Epidermal melanocyte (primary cell): Measurements from ENCODE around the gene GOSR1.
"Not testable (repeated sequence)": the region's sequence is repeated elsewhere in the genome, so short reads cannot be mapped to it uniquely, and the experiment has no call there.

Source experiments
- DNase-seq: peaks from one replicate; pipeline ENCODE4 v3.0.0; 2011; ENCODE audit warnings: low spot score; ENCODE audit not compliant: insufficient read length

GOSR1 gene

GRCh38 chr17:30545024-30545423 is 67.8 kb downstream of the GOSR1 start:
- DNase-seq: no peak

DNA sequence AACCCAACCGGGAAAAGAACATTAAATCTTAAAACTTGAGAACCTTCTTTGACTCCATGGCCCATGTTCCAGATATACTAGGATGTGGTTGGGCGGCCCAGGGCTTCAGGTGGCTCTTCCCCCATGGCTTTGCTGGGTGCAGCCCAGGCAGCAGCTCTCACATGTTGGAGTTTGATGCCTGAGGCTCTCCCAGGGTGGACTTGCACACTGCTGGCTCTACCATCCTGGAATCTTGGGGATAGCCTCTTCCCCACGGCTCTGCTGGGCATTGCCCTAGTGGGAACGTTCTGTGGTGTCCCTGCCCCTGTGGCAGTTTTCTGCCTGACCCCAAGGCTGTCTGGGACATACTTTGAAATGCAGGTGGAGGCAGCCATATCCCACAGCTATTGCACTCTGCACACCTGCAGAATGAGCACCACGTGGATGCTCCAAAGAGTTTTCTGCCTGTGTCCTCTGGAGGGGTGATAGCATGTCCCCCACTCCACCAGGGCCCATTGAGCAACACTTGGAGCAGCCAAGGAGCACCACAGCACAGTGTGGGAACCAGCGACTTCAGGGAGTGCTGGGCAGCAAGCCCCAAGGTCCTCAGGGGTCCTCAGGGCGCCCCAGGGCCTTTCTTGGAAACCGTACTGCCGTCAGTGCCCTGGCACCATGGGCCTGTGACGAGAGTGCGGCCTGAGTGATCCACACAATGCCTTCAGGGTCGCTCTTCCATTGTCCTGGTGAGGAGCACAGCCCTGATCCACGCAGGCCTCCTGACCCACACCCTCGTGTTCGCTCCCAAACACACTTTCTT is 70.8 kb downstream of the GOSR1 start:
- no peak for DNase-seq

DNA sequence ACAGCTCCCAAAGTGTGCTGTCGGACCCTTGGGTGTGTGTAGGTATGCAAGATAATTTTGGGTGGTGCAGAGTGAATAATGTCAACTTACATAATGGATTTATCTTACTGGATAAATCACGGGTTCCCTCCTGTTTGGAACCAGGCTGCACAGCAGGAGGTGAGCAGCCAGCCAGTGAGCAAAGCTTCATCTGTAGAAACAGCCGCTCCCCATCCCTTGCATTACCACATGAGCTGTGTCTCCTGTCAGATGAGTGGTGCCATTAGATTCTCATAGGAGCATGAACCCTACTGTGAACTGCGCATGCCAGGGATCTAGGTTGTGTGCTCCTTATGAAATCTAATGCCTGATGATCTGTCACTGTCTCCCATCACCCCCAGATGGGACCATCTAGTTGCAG is 72.0 kb downstream of the GOSR1 start:
- DNase-seq: not testable (repeated sequence)

DNA sequence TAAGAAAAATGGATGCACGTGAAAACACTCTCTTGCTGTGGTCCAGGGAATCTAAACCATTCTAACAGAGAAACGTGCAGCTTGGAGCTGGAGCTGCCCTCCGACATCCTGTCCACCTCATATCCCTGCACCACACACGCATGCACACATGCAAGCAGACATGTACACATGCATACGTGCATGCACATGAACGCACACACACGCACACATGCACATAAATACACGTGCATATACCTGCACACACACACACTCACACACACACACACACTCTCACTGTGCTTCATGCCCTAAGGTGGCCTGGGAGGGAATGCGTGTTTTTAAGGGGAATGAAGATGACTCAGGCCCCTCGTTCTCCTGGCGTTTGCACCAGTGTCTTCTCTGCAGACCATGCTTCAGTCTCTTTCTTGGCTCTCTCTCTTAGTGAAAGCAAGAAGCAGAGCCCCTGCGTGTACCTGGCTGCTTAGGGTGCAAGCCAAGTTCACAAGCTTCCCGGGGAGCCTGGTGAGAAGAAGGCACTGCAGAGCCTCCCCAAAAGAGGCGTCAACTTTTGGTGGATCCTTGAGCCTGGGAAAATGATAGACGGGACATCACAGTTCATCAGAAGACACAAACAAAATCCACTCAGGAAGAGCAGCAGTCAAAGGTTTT is 72.8 kb downstream of the GOSR1 start:
- no peak for DNase-seq

- no peak for DNase-seq
Observed at GRCh38 chr17:30550512-30551273, 73.5 kb downstream of the GOSR1 start.

GRCh38 chr17:30551274-30551995 is 74.2 kb downstream of the GOSR1 start:
- DNase-seq: not testable (repeated sequence)

GRCh38 chr17:30551996-30552339 is 74.8 kb downstream of the GOSR1 start:
- DNase-seq: no peak

DNA sequence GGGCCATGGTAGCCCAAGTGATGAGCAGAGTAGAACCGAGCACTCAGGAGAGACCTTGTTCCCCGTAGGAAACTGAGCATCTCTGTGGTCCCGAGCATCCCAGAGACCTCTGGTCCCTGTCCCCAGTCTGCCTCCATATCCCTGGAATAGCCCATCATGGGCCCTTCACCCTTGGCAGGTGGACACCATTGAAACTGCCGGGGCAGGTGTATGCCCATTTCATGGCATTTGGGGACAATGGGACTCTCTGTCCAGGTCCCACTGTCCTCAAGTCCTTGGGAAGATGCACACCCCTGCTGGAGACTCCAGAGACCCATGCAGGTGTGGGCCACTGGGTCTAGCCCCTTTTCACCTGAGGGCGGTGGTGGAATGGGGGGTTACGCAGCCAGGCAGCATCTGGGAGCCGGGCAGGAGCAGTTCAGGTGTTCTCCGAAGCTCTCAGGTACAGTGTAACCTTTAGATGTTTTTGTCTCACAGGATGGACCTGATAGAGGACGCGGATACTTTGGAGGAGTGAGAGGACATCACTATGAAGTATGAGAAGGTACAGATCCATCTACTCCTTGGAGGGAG is 75.9 kb downstream of the GOSR1 start:
- DNase-seq: no peak

DNA sequence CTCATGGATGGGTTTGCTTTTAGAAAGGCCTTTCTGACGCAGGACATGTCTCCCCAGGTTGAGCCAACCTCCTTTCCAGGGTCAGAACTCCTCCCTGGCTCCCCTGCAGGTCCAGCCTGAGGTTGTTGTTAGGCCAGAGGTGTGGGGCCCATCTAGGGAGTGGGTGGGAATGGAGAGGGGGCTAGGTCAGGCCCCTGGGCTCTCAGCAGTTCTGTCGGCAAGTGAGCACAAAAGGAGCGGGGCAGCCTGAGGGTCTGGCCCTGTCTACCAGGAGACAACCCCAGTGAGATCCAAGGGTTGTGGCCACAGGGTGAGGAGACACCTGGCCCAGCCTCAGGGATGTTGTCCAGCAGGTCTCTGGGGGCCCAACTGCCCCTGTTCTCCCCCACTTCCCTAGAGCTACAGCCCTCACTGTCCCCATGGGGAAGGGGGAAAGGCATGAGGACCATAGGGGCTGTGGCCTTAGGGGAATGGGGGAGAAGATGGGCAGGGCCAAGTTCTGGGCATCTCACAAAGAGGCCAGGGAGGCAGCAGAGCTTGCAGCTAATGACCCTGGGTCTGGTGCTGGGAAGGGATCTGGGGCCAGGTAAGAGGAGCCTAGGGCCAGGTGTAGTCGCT is 76.7 kb downstream of the GOSR1 start:
- not testable (repeated sequence) for DNase-seq

GRCh38 chr17:30554839-30555751 is 77.9 kb downstream of the GOSR1 start:
- no peak for DNase-seq

DNA sequence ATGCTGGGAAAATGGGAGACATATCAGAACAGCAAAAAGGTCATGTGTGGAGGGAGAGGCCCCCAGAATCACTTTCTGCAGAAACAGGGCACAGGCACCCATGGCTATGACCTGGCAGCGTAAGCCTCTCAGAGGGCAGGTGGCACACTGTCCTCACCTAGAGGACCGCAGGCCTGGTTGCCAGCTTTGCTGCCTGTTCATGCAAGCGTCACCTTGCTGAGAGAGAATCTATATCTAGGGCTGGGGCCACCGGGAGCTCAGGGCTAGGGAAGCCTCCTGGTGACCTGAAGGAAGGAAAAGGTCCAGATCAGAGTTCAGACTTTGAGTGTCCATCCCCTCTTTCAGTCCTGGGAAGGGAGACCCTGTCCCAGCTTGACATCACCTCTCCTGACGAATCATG is 78.7 kb downstream of the GOSR1 start:
- no peak for DNase-seq

DNA sequence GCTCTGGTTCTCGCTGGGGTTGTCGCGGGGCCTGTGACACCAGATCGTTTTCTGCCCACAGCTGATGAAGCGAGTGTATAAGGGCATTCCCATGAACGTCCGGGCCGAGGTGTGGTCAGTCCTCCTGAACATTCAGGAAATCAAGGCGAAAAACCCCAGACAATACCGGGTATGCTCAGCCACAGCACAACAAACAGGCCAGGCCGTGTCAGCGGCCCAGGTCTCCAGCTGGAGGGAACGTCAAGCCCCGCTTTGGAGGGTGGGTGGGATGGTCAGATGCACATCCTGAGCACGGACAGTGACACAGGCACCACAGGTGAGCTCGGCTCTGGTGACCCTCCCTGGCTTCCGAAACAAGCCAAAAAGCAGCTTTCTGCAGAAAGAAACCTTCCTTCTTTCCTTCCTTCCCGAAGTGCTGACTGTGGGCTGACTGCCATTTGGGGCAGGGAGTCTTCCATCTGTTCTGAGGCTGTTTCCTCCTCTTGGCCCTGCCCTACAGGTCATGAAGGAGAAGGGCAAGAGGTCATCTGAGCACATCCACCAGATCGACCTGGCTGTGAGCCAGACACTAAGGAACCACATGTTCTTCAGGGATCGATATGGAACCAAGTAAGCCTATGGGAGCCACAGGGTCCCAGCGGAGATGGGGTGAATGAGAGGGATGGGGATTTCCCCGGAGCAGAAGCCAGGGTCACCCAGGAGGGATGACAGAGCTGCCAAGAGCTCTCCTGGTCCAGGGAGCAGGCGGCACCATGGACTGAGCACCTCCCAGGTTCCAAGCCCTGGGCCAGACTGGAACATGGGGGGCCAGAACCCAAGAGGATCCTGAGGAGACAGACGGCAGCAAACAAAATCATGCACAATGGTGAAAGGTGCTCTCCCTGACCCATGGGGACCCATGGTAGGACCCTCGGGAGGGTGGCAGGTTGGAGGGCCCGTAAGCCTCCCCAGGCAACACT is 79.4 kb downstream of the GOSR1 start:
- no peak for DNase-seq

DNA sequence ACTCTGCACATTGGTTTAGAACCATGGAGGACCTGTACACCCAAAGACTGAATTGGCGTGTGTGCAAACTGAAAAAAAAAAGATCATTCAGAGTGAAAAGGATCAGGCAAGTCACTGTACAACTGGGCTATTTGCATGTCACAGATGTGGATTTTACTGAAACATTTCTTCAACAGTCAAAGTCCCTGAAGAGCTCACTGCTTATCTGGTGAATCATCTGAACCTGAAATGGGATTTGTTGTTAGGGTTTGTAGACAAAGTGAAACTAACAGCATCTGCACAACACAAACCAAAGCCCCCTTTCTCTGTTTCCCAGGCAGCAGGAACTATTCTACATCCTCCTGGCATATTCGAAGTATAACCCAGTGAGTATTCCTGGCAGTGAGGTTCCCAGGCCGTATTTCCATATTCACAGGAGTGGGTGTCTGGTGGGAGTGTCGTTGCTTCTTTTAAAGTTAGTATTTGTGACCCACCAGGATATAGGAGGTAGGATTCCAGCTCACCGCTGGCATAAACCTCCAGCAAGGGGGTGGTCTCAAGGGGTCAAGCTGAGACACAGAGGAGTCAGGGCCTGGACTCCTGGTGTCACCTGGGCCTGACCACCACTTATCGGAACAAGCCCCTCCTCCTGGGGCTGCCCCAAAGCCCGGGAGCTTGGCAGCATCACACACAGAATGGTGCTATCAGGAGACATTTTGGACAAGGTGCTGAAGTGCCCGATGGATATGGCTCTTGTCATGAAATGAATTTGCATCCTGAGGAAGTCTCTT is 80.9 kb downstream of the GOSR1 start:
- no peak for DNase-seq

DNA sequence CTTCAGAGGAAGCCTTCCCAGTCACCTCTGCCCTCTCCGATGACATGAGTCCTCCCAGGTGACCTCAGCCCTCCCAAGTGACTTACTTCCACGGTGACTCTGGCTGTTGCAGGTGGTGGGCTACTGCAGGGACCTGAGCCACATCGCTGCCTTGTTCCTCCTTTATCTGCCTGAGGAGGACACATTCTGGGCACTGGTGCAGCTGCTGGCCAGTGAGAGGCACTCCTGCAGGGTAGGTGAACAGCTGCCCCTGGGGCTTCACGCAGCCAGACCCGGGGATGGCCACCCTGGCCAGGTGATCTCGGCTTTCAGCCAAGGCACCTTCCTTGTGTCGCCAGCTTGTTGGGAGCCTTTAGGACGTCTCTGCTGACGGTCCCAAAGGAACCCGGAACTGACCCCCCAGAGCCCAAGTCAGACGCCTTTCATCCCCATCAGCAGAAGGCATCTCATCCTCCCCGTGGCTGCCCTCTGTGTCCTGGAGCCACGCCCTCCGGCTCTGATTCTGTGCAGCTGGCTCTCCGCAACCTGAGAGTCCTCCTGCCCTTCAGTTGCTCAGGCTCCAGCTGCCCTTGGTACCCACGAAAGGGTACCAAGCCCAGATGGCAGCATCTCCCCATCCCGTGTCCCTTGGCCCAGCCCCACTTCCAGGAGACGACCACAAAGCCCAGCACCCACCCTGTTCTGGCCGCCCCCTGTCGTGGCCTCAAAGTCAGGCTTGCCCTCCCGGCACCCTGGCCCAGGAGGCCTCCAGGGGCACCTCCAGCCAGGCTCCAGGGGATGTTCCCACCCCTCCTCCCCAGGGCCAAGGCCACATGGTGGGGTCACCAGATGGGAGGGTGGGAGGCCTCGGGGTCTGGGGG is 81.7 kb downstream of the GOSR1 start:
- DNase-seq: no peak

DNA sequence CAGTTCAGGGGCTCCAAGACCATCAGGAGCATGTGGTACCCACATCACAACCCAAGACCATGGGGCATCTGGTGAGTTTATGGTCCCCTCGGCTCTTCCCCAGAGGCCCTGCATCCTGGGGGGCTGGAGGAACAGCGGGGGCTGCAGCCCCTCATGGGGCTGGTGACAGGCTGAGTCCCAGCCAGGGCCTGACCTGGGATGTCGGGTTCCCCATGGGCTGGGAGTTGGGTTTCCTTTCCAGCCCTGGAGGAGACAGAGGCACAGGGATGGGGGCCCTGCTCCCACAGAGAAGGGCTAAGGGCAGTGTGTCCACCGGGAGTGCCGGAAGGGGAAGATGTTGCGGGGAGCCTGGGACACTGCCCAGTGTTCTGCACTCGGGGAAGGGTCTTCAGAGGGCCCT is 82.4 kb downstream of the GOSR1 start:
- DNase-seq: no peak

DNA sequence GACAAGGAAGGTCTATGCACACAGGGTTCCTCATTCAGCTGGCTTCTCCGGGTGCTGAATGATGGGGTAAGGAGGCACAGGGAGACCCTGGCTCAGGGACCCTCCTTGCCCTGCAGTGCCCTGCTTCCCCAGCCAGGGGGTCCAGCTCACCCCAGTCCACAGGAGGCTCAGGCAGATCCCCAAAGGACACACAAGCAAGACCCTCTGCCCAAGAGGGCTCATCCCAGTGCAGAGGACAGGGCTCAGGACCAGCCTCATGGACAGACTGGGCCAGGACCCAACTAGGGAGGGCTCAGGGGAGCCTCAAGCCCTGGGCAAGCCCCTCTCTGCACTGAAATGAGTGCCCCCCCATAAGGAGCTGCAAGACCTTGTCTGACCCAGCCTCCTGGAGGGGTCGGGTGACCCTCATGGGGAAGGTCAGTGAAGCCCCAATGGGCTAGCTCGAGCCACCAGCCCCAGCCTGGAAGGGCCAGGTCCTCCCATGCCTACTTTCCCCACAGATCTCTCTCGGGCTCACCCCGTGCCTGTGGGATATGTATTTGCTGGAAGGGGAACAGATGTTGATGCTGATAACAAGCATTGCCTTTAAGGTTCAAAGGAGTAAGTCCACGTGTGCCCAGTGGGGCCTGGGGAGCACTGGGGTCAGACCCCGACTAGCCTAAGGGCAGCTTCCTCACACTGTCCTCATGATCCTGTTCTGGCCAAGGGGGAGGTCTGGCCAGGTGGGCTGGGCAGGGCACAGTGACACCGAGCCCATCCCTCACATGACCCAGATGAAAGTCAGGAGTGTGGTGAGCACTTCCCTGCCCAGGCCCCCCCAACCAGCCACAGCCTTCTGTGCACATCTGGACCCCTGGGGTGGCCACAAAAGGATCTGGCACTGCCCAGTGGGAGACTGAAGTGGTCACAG is 83.2 kb downstream of the GOSR1 start:
- DNase-seq: not testable (repeated sequence)
